WERI-Rb-1 (cell line): Measurements from ENCODE around the gene COPS3.

Experiments
- DNase-seq: peaks from one replicate; pipeline ENCODE4 v3.0.0-alpha.2; 2020
- H3K27ac ChIP-seq: fragments of 250-450 bp; sonication (Bioruptor Pico); 2 replicates; pipeline ENCODE4 v1.5.1; 2020; ENCODE audit warnings: mild to moderate bottlenecking, moderate library complexity
- H3K27me3 ChIP-seq: fragments of 250-450 bp; sonication (Bioruptor Pico); 2 replicates; pipeline ENCODE4 v1.5.1; 2021; ENCODE audit warnings: mild to moderate bottlenecking, low read depth, moderate library complexity; ENCODE audit not compliant: insufficient read depth, severe bottlenecking
- H3K36me3 ChIP-seq: fragments of 250-450 bp; sonication (Bioruptor Pico); 2 replicates; pipeline ENCODE4 v1.5.1; 2020; ENCODE audit warnings: mild to moderate bottlenecking, moderate library complexity
- H3K4me3 ChIP-seq: 2 replicates; pipeline ENCODE4 v1.5.1; 2011; ENCODE audit warnings: low read depth, mild to moderate bottlenecking, control low read depth, low read length
- H3K9me3 ChIP-seq: fragments of 250-450 bp; sonication (Bioruptor Pico); 2 replicates; pipeline ENCODE4 v1.5.1; 2021; ENCODE audit warnings: mild to moderate bottlenecking, moderate library complexity; ENCODE audit not compliant: severe bottlenecking
- TF ChIP-seq, protein P1 (sequence below): IDR thresholded peaks from 2 replicates; pipeline ENCODE4 v1.5.1; 2011; ENCODE audit warnings: low read depth, mild to moderate bottlenecking, control low read depth, inconsistent platforms, low read length

The COPS3 gene

DNA sequence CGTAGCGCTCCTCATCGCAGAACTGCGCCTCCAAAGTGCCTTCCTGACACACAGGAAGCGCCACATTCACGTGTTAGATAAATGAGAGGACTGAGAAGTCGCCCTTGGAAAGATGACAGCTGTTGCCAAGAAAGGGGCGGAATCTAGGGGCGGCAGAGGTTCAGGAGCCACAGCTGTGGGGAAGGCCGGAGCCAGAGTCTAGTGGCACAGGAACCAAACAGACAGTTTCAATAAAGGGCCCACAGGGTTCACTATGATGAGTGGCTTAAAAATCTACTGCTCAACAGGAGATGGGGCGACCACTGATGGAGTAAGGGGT, 48.8 kb downstream of the COPS3 start:
- TF ChIP-seq, protein P1, sequence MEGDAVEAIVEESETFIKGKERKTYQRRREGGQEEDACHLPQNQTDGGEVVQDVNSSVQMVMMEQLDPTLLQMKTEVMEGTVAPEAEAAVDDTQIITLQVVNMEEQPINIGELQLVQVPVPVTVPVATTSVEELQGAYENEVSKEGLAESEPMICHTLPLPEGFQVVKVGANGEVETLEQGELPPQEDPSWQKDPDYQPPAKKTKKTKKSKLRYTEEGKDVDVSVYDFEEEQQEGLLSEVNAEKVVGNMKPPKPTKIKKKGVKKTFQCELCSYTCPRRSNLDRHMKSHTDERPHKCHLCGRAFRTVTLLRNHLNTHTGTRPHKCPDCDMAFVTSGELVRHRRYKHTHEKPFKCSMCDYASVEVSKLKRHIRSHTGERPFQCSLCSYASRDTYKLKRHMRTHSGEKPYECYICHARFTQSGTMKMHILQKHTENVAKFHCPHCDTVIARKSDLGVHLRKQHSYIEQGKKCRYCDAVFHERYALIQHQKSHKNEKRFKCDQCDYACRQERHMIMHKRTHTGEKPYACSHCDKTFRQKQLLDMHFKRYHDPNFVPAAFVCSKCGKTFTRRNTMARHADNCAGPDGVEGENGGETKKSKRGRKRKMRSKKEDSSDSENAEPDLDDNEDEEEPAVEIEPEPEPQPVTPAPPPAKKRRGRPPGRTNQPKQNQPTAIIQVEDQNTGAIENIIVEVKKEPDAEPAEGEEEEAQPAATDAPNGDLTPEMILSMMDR = no peak
- Histone ChIP-seq H3K9me3 (no peaks in the 10 kb centered on the region), H3K36me3 (peaks cover 55% of the 10 kb centered on the region), H3K27me3 (no peaks in the 10 kb centered on the region), H3K4me3 (no peak overlapping the region), H3K27ac (no peak overlapping the region)
- DNase-seq = no peak

DNA sequence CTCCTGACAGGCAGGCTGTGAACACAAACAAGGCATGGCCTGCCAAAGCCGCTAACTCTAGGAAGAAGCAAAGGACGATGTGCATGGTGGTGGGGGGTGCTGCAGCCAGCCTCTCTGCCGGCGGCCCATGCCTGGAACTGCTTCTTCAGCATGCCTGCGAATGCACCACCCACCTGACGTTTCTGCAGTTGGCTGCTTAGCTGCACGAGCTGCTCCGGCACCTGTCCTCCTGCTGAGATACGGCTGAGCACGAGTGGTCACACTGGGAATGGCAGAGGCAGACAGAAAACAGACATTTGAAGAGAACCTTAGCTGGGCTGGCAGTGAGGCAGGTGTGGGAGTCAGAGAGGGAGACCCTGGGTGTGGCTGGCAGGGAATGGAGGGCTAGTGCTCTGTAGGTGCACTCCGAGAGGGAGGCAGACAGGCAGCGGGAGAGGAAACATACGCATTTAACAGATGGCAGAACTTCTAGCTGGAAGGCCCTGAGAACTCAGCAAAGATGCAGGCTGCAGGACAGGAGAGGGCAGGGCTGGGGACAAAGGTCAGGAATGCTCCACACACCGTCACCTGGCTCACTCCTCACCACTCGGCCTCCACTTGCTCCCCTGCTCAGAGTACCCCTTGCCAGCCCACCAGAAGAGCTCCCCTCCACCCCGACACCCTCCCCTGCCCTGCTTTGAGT, 49.3 kb downstream of the COPS3 start:
- DNase-seq = no peak
- Histone ChIP-seq H3K27ac (no peak overlapping the region), H3K27me3 (no peaks in the 10 kb centered on the region), H3K36me3 (peaks cover 58% of the 10 kb centered on the region), H3K4me3 (no peak overlapping the region), H3K9me3 (no peaks in the 10 kb centered on the region)
- TF ChIP-seq, protein P1 = no peak

DNA sequence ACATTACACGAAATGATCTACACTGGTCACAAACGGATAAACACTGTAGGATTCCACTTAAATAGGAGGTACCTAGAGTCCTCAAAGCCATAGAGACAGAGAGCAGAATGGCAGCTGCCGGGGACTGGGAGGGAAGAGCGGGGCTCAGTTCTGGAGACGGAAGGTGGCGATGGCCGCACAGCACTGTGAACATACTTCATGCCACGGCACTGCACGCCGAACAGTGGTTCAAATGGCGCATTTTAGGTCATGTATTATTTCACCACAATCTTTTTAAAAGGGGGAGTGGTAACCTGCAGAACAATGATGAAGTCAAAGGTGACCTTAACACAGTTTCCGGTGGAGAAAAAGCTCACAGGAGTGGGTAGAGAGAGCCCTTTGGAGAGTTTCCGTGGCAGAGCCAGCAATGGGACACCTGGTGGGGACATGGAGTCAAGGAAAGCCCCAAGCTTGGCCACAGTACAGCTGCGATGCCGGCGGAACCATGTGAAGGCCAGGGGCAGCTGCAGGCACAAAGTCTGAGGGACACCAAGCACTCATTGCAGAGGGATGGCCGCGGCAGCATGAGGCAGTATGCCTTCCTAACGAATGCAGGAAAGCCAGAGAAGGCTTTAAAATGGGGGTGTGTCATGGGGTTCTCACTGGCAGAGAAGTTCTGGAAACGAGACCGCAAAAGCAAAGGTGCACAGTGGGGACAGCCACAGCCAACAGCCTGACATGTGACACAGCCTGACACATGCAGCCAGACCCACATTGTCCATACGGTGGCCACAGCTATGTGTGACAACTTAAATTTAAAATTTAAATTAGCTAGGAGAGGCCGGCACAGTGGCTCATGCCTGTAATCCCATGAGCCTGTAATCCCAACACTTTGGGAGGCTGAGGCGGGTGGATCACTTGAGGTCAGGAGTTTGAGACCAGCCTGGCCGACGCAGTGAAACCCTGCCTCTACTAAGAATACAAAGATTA, 51.3 kb downstream of the COPS3 start:
- peaks cover 77% of the 10 kb centered on the region for H3K36me3 ChIP-seq
- H3K9me3 ChIP-seq = no peaks in the 10 kb centered on the region
- peak; percentile 31 for DNase-seq
- TF ChIP-seq, protein P1 = no peak
- no peak overlapping the region for H3K4me3 ChIP-seq
- no peaks in the 10 kb centered on the region for H3K27me3 ChIP-seq
- H3K27ac ChIP-seq = no peak overlapping the region

DNA sequence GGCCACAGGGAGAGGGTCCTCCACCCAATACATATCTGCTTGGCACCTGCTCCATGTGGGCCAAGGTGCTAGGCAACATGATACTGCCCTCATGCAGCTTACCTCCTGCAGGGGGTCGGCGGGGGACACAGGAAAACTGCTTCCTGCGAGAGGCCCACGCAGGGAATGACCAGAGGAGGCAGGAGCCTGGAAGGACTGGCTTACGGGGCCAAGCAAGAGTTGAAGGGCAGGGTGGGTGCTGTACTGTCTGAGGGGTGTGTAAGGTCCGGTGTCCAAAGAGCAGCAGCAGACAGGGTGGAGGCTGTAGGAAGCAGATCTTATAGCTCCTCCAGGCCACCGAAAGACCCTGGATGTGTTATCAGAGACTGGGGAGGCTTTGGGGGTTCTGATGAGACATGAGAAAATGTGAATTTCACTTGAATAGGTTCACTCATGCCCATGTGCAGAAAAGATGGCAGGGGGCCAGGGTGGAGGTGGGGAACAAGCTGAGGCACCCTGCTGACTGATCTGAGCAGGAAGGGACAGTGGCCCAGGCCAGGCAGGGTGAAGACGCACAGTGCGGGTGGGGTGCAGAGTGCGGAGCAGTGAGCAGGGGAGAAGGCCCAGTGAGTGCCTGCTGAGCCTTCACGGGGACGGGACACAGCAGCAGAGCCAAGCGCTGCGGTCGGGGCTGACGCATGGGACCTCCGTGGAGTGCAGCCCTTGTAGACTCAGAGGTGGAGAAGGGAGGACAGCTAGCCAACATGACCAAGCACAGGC, 52.3 kb downstream of the COPS3 start:
- H3K4me3 ChIP-seq = no peak overlapping the region
- TF ChIP-seq, protein P1 = no peak
- H3K27ac ChIP-seq = no peak overlapping the region
- no peak for DNase-seq
- no peaks in the 10 kb centered on the region for H3K9me3 ChIP-seq
- H3K36me3 ChIP-seq = peaks cover 87% of the 10 kb centered on the region
- H3K27me3 ChIP-seq = no peaks in the 10 kb centered on the region

DNA sequence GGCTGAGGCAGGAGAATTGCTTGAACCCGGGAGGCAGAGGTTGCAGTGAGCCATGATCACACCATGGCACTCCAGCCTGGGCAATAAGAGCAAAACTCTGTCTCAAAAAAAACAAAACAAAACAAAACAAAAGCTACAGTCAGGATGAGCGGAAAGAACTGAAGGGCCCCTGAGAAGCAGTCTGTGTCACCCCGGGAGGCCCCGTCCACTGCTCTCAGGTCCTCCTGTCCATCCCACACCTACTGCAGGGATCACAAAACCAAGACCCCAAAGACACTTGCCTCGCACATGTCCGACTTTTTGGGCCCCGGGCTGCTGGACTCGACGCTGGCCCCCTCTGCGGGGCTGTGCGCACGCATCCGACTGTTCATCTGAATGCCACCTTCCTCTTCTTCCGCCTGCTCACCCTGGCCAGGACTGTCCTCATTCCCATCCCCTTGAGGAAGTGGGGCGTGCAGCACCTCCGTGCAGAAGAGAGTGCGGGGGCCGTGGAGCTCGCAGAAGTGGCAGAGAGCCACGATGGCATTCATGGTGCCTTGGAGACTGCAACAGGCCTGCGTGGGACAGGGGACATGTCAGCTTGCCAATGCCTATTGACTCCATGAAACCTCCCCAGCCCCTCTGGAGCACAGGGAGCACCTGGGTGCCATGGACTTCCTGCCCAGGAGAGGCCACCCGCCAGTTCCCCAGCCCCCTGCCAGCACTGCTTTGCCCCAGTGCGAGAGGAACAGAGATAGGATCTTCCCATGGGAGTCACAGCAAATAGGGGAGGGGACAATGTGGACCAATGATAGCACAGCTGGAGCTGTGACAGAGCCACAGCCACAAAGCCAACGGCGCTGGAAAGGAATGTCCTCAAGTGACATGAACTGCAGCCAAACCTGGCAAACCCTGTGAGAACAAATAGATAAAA, 53.2 kb downstream of the COPS3 start:
- no peaks in the 10 kb centered on the region for H3K27me3 ChIP-seq
- TF ChIP-seq, protein P1 = no peak
- peaks cover 93% of the 10 kb centered on the region for H3K36me3 ChIP-seq
- DNase-seq = no peak
- H3K27ac ChIP-seq = no peak overlapping the region
- H3K9me3 ChIP-seq = no peaks in the 10 kb centered on the region
- no peak overlapping the region for H3K4me3 ChIP-seq
